Right lung (tissue), 10 donors: ENCODE data around the gene KLC1. TPM values are rescaled to one million over a fixed set of nuclear protein-coding genes. Genes with fewer than 3 reads are reported as not detected.
"Not testable (repeated sequence)": the region's sequence is repeated elsewhere in the genome, so short reads cannot be mapped to it uniquely, and the experiment has no call there.

ENCODE experiments used
- DNase-seq, 2 donors: peaks; one replicate each; pipeline ENCODE4 v3.0.0-alpha.2; 2013
- long read RNA-seq, 8 donors: transcript quantifications; one replicate each; lab custom pipeline, GENCODE V29; 2026
- polyA plus RNA-seq, 5 donors: library from polyadenylated mRNA; unstranded; fragments of 120-200 nt; gene quantifications; one replicate each; pipeline versions ENCODE4 v1.2.1 to v1.2.3, GENCODE V29; 2013; ENCODE audit warnings: inconsistent platforms in 1 of 5, low replicate concordance in 1 of 5; ENCODE audit not compliant: insufficient read length in 5 of 5, insufficient read depth in 1 of 5

Gene KLC1
- 100 to 1,000 TPM; 111 to 152 (median 142) TPM for polyA plus RNA-seq
- long read RNA-seq, donor 1, full-length matches to known transcripts, result 22 of 22 reads
- long read RNA-seq, donor 1, partial matches to known transcripts, result 0 of 22 reads
- long read RNA-seq, donor 1, other reads (novel, unspliced or antisense), result 0 of 22 reads
- long read RNA-seq, donor 2, partial matches to known transcripts, result 11 of 21 reads
- long read RNA-seq, donor 2, other reads (novel, unspliced or antisense), result 0 of 21 reads
- long read RNA-seq, donor 3, transcript KLC1-221 (2 exons, 1,150 nt), result major isoform, 5 of 18 reads
- long read RNA-seq, donor 3, partial matches to known transcripts, result 0 of 18 reads
- long read RNA-seq, donor 3, other reads (novel, unspliced or antisense), result 0 of 18 reads
- long read RNA-seq, donor 4, full-length matches to known transcripts, result 12 of 28 reads
- long read RNA-seq, donor 4, partial matches to known transcripts, result 16 of 28 reads
- long read RNA-seq, donor 4, other reads (novel, unspliced or antisense), result 0 of 28 reads
- long read RNA-seq, donor 5, full-length matches to known transcripts, result 32 of 42 reads
- long read RNA-seq, donor 5, partial matches to known transcripts, result 10 of 42 reads
- long read RNA-seq, donor 5, other reads (novel, unspliced or antisense), result 0 of 42 reads
- long read RNA-seq, donor 6, transcript KLC1-221 (2 exons, 1,150 nt), result major isoform, 5 of 27 reads
- long read RNA-seq, donor 6, partial matches to known transcripts, result 6 of 27 reads
- long read RNA-seq, donor 6, other reads (novel, unspliced or antisense), result 0 of 27 reads
- long read RNA-seq, donor 7, full-length matches to known transcripts, result 15 of 86 reads
- long read RNA-seq, donor 7, partial matches to known transcripts, result 71 of 86 reads
- long read RNA-seq, donor 7, other reads (novel, unspliced or antisense), result 0 of 86 reads
- long read RNA-seq, donor 8, partial matches to known transcripts, result 0 of 7 reads
- long read RNA-seq, donor 8, other reads (novel, unspliced or antisense), result 0 of 7 reads

- peak; percentile 79 to 85 for DNase-seq
Observed at GRCh38 chr14:103628684-103629502, at the start of gene KLC1. KLC1 (plus strand) TSS chr14:103629211; CDS start chr14:103654565, 25,354 bp downstream.

- no peak for DNase-seq
Observed at GRCh38 chr14:103581206-103581605, 47.8 kb upstream of the KLC1 start.

DNA sequence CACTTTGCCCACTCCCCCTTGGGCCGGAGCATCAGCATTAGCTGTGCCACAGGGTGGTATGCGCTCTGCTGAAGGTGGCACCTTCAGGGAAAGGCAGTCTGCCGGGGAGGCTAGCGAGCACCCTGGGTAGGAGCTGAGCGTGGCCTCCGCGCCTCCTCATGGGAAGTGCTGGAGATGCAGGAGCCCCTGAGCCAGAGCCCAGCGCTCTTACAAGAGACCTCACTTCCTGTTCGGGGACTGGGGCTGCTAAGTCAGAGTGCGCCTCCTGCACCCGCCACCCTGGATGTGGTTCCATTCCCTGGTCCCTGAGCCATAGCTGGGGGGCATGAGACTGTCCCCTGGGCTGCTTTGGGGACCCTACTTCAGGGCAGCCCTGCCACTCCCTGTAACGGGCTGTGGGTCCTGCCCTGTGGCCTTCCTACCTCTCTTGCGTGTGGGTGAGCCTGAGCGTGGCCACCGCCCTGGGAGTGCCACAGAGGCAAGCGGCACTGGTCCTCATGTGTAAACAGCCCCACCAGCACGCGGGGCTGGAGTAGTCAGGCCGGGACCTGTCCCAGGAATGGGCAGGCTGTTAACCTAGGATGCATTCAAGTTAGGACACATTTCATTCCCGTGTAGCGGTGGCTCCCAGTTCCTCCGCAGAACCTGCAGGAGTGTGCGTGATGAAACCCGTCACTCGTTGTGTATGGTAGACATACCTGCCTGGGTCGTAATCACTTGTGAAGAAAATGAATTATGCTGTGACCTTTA is 46.9 kb upstream of the KLC1 start:
- DNase-seq, result no peak

DNA sequence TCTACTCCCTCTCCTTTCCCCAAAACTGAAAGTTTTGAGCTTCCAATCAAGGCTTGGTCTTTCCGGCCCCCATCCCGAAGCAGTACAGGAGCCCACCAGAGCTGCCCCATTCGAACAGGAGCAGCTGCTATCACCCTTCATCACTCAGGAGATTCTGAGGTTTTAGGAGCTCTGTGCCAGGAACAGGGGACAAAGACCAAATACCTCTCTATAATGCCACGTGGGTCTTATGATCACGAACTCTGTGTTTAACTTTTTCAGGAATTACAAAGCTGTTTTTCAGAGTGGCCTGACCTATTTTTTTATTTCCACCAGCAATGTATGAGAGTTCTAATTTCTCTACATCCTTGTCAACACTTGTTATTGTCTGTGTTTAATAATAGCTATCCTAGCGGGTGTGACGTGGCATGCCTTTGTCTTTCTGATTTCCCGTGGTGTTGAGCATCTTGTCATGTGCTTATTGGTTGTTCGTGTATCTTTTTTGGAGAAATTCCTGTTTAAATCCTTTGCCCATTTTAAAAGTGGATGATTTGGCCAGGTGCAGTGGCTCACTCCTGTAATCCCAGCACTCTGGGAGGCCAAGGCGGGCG is 44.6 kb upstream of the KLC1 start:
- DNase-seq, result no peak

- DNase-seq, result no peak
Observed at GRCh38 chr14:103593577-103593976, 35.4 kb upstream of the KLC1 start.

GRCh38 chr14:103594265-103594664 is 34.7 kb upstream of the KLC1 start:
- no peak for DNase-seq

- DNase-seq, result no peak
Observed at GRCh38 chr14:103597623-103598377, 31.2 kb upstream of the KLC1 start.

DNA sequence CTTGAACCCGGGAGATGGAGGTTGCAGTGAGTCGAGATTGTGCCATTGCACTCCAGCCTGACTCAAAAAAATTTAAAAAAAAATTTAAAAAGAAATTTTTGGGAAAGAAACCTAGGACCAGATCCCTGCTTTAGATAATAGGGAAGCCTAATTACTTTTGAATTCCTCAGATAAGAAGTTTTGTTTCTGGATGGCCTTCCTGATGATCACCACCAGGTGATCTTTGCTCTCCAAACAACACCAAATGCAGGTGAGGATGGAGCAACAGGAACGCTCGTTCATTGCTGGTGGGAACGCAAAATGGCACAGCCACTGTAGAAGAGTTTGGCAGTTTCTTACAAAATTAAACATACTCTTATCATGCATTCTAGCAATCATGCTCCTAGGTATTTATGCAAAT is 28.5 kb upstream of the KLC1 start:
- no peak for DNase-seq

- no peak for DNase-seq
Observed at GRCh38 chr14:103604620-103605019, 24.4 kb upstream of the KLC1 start.

DNA sequence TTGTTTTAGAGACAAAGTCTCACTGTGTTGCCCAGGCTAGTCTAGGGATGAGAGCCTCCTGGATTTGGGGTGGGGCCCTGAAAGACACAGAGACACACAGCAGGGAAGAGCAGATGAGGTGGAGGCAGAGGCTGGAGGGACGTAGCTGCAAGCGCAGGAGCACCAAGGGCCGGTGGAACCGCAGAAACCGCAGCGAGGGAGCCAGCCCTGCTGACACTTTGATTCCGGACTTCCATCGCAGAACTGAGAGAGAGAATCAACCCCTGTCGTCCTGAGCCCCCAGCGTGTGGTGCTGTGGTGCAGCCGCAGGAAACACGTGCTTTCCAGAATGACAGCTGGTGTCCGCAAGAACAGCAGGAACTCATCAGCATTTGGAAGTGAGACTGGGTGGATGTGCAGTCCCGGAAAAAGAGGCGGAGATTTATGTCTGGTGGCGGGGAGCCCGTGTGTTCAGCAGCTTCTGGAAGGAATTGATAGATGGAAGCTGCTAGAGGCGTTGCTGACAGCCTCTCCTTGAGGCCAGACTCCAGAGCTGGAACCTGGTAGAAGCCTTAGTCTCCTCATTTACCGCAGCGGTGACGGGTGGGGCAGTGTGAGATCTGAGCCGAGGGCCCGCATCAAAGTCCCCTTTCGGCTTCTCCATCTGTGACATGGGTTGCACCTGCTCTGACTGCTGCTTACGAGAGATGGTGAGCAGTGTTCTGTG is 21.9 kb upstream of the KLC1 start:
- DNase-seq, result peak; percentile 88 to 91

- DNase-seq, result no peak
Observed at GRCh38 chr14:103607822-103608221, 21.2 kb upstream of the KLC1 start.

DNA sequence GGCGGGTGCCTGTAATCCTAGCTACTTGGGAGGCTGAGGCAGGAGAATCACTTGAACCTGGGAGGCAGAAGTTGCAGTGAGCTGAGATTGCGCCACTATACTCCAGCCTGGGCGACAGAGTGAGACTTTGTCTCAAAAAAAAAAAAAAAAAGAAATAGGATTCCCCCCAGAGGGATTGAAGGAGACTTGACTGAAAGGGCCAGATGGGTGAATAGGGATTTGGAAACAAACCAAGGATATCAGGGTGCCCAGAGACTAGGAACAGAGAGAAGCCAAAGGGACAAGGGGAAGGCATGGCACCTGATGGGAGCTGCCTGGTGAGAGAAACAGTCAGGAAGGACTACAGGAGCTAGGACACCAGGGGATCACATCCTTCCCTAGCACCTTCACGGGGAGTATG is 19.9 kb upstream of the KLC1 start:
- DNase-seq, result not testable (repeated sequence)

DNA sequence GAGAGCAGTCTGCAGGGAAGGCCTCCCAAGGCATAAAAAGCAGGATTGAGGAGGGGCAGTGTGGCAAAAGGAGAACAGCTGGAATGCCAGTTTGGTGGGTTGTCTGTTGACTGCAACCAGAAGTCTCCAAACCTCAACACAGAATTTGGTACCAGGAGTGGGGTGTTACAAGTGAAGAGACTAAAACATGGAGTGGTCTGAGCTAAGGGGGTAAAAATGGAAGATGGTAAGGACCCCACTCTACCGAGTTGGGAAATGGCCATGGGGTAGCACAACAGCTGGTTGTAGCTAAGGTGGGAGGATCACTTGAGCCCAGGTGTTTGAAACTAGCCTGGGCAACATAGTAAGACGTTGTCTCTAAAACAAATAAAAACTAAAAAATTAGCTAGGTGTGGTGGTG is 17.8 kb upstream of the KLC1 start:
- DNase-seq, result no peak

- no peak for DNase-seq
Observed at GRCh38 chr14:103613517-103613916, 15.5 kb upstream of the KLC1 start.

- DNase-seq, result no peak
Observed at GRCh38 chr14:103616635-103617300, 12.2 kb upstream of the KLC1 start.

- DNase-seq, result no peak
Observed at GRCh38 chr14:103619057-103619456, 10.0 kb upstream of the KLC1 start.

DNA sequence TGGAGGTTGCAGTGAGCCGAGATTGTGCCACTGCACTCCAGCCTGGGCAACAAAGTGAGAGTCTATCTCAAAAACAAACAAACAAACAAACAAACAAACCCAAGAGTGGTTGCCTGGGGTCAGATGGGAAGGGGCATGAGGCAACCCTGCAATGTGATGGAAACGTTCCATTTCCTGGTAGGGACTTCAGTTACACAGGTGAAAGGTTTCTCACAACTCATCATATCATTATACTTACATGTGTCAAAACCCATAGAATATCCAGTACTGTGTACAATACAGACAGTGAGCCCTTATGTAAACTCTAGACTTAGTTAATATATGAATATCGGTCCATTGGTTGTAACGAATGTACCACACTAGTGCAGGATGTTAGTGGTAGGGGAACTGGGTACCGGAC is 7.2 kb upstream of the KLC1 start:
- DNase-seq, result no peak

GRCh38 chr14:103623308-103623707 is 5.7 kb upstream of the KLC1 start:
- DNase-seq, result no peak
